ENCODE results near the gene CEP131.
"Not testable (repeated sequence)": the region's sequence is repeated elsewhere in the genome, so short reads cannot be mapped to it uniquely, and the experiment has no call there.

The CEP131 gene

DNA sequence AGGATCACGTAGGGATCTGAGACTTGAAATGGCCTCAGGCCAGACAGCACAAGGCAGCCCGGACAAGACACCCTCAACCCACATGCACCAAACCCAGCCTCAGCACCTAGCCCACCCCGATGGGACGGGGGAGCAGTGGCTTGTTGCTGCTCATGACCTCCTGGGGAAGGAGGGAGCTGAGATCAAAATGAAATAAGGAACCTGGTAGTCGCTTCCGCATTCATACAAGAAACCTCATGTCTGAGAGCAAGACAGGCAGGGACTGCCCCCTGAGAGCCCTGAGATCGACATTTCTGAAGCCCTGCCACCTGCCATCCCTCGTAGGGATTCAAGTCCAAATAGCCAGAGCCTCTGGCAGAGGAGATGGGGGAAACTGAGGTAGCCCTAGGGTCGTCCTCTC, 5.7 kb upstream of the CEP131 start (continued):
- TF ChIP-seq, protein P1, sequence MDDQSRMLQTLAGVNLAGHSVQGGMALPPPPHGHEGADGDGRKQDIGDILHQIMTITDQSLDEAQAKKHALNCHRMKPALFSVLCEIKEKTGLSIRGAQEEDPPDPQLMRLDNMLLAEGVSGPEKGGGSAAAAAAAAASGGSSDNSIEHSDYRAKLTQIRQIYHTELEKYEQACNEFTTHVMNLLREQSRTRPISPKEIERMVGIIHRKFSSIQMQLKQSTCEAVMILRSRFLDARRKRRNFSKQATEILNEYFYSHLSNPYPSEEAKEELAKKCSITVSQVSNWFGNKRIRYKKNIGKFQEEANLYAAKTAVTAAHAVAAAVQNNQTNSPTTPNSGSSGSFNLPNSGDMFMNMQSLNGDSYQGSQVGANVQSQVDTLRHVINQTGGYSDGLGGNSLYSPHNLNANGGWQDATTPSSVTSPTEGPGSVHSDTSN (CRISPR knock-in tag; IDR thresholded peaks at IDR 0.05) = no peak
- TF ChIP-seq ZNF19 (tag by site-specific recombination; IDR thresholded peaks at IDR 0.05; ENCODE audit: low read depth) = no peak
- no peak for TF ChIP-seq PRDM4 (tag by site-specific recombination; IDR thresholded peaks at IDR 0.05)
- TF ChIP-seq ZNF670 (tag by site-specific recombination; IDR thresholded peaks at IDR 0.05; ENCODE audit: low read depth) = no peak
- no peak for TF ChIP-seq ZBTB7A (tag by site-specific recombination; IDR thresholded peaks at IDR 0.05; ENCODE audit: low read depth)
- TF ChIP-seq MZF1 (tag by site-specific recombination; IDR thresholded peaks at IDR 0.05; ENCODE audit: borderline replicate concordance) = no peak
- TF ChIP-seq ZNF473 (tag by site-specific recombination; IDR thresholded peaks at IDR 0.05) = no peak
- no peak for TF ChIP-seq KLF1 (tag by site-specific recombination; IDR thresholded peaks at IDR 0.05)

DNA sequence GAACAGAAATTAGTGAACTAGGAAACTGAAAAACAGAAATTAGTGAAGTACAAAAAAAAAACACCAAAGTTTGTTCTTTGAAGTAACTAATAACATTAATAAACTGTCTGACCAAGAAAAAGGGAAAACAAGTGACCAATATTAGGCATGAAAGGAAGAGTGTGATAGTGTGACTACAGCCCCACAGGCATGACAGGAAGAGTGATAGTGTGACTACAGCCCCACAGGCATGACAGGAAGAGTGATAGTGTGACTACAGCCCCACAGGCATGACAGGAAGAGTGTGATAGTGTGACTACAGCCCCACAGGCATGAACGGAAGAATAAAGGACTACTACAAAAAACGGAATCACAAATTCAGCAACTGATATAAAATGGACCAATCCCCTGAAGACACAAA, 4.9 kb upstream of the CEP131 start:
- H3K9me3 ChIP-seq (ENCODE audit: control insufficient read depth, insufficient read depth, low read depth, low read length); POLR2A ChIA-PET; H3K4me3 ChIP-seq (ENCODE audit: low read depth, low read length); H3K4me1 ChIP-seq (ENCODE audit: control insufficient read depth, insufficient read depth, low read length); H3K27ac ChIP-seq (ENCODE audit: extremely low read depth, low read depth, low read length): not testable (repeated sequence)
- TF ChIP-seq PRDM1 (tag by site-specific recombination; IDR thresholded peaks at IDR 0.05) = peak; percentile 46
- TF ChIP-seq ZNF18 (tag by site-specific recombination; IDR thresholded peaks at IDR 0.05) = 0 out of 2 replicates have a peak, but pooled peaks have one; percentile 36
- CTCF ChIA-PET = interaction anchor here (1.6 kb wide), 1 partner anchor 85 kb away, joined by 5 read pairs; no protein-coding TSS in a partner anchor
- H3K36me3 ChIP-seq (ENCODE audit: control insufficient read depth in 2 of 2, insufficient read depth in 1 of 2, low read length in 2 of 2) = peaks cover 5 to 42% of the 10 kb centered on the region in 2 experiments; a peak in 2 of 3 replicates

DNA sequence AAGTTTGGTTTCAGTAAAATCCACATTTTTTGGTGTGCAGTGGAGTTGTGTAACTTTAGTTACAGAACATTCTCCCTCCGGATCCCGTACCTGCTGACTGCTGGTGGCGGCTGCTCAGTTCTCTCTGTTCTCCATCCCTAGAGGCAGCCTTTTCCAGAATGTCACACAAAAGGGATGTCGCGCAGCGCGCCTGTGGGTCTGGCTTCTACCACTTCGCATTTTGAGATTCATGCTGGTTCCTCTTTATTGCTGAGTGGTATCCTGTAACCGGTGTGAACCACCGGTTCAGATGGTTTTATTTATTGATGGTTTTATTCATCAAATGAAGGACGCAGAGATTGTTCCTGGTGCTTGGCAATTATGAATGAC, 981 bp upstream of the CEP131 start:
- Histone ChIP-seq H3K4me1 (ENCODE audit: control insufficient read depth, insufficient read depth, low read length) (peaks cover 13% of the 10 kb centered on the region), H3K4me3 (ENCODE audit: low read depth, low read length) (no peak overlapping the region), H3K27ac (ENCODE audit: extremely low read depth, low read depth, low read length) (peak overlapping the region; percentile 29; the same call in 1 of the 2 replicates), H3K9me3 (ENCODE audit: control insufficient read depth, insufficient read depth, low read depth, low read length) (no peaks in the 10 kb centered on the region), H3K36me3 (ENCODE audit: control insufficient read depth in 2 of 2, insufficient read depth in 1 of 2, low read length in 2 of 2) (peaks cover 0 to 18% of the 10 kb centered on the region in 2 experiments; a peak in 2 of 3 replicates)
- TF ChIP-seq ZNF132 (tag by site-specific recombination; IDR thresholded peaks at IDR 0.05; ENCODE audit: borderline replicate concordance) = no peak
- TF ChIP-seq HOXA7 (CRISPR knock-in tag; IDR thresholded peaks at IDR 0.05; ENCODE audit: borderline replicate concordance) = no peak
- TF ChIP-seq ZNF311 (tag by site-specific recombination; IDR thresholded peaks at IDR 0.05; ENCODE audit: borderline replicate concordance) = no peak
- ChIA-PET CTCF (no interaction called here), POLR2A (no interaction called here)

DNA sequence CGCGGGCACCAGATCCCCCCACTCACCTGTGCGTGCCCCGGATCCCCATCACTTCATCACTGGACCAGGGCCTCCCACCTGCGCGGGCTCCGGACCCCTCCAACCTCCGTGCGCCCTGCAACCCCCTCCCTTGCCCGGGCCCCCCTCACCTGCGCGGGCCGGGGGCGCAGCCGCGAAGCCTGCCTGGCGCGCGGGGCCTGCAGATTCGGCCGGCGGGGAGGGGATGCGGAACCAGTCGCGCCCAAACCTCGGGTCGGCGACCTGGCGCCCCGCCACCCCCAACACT, 202 bp downstream of the CEP131 start:
- peak overlapping the region; percentile 86 for H3K4me3 ChIP-seq (ENCODE audit: low read depth, low read length)
- H3K27ac ChIP-seq (ENCODE audit: extremely low read depth, low read depth, low read length) = peak overlapping the region; percentile 78; the same call in 1 of the 2 replicates
- peaks cover 13% of the 10 kb centered on the region for H3K4me1 ChIP-seq (ENCODE audit: control insufficient read depth, insufficient read depth, low read length)
- CTCF ChIA-PET = interaction anchor here (0.6 to 1.0 kb wide), 3 partner anchors 10 to 205 kb away, joined by 3 read pairs; no protein-coding TSS in a partner anchor
- TF ChIP-seq GLIS1 (tag by site-specific recombination; IDR thresholded peaks at IDR 0.05) (no peak), ZNF391 (tag by site-specific recombination; IDR thresholded peaks at IDR 0.05; ENCODE audit: borderline replicate concordance, low read depth) (peak; percentile 53; the same call in 1 of the 2 replicates), ZNF677 (tag by site-specific recombination; IDR thresholded peaks at IDR 0.05) (0 out of 2 replicates have a peak, but pooled peaks have one; percentile 12), REPIN1 (tag by site-specific recombination; IDR thresholded peaks at IDR 0.05; ENCODE audit: low read depth) (peak; percentile 30; the same call in 1 of the 2 replicates)
- TF ChIP-seq, protein P2, sequence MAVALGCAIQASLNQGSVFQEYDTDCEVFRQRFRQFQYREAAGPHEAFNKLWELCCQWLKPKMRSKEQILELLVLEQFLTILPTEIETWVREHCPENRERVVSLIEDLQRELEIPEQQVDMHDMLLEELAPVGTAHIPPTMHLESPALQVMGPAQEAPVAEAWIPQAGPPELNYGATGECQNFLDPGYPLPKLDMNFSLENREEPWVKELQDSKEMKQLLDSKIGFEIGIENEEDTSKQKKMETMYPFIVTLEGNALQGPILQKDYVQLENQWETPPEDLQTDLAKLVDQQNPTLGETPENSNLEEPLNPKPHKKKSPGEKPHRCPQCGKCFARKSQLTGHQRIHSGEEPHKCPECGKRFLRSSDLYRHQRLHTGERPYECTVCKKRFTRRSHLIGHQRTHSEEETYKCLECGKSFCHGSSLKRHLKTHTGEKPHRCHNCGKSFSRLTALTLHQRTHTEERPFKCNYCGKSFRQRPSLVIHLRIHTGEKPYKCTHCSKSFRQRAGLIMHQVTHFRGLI (tag by site-specific recombination; IDR thresholded peaks at IDR 0.05) = 0 out of 2 replicates have a peak, but pooled peaks have one; percentile 15
- TF ChIP-seq, protein P3, sequence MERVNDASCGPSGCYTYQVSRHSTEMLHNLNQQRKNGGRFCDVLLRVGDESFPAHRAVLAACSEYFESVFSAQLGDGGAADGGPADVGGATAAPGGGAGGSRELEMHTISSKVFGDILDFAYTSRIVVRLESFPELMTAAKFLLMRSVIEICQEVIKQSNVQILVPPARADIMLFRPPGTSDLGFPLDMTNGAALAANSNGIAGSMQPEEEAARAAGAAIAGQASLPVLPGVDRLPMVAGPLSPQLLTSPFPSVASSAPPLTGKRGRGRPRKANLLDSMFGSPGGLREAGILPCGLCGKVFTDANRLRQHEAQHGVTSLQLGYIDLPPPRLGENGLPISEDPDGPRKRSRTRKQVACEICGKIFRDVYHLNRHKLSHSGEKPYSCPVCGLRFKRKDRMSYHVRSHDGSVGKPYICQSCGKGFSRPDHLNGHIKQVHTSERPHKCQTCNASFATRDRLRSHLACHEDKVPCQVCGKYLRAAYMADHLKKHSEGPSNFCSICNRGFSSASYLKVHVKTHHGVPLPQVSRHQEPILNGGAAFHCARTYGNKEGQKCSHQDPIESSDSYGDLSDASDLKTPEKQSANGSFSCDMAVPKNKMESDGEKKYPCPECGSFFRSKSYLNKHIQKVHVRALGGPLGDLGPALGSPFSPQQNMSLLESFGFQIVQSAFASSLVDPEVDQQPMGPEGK (tag by site-specific recombination; IDR thresholded peaks at IDR 0.05) = no peak
- H3K36me3 ChIP-seq (ENCODE audit: control insufficient read depth in 2 of 2, insufficient read depth in 1 of 2, low read length in 2 of 2) = peaks cover 0 to 23% of the 10 kb centered on the region in 2 experiments; a peak in 2 of 3 replicates
- POLR2A ChIA-PET = interaction anchor here (0.6 to 1.3 kb wide), 31 partner anchors 9 to 768 kb away, joined by 3 to 55 read pairs (median 4); partner anchors contain the start of genes ARL16, BAHCC1, CCDC137 and HGS
- H3K9me3 ChIP-seq (ENCODE audit: control insufficient read depth, insufficient read depth, low read depth, low read length) = no peaks in the 10 kb centered on the region
